OCI-M2 (cell line): ENCODE results near the gene GPHN.

ENCODE experiments used
- DNase-seq: peaks from one replicate; lab custom pipeline; 2025; ENCODE audit not compliant: unreplicated experiment; lab: John Stamatoyannopoulos, UW

Gene GPHN

DNA sequence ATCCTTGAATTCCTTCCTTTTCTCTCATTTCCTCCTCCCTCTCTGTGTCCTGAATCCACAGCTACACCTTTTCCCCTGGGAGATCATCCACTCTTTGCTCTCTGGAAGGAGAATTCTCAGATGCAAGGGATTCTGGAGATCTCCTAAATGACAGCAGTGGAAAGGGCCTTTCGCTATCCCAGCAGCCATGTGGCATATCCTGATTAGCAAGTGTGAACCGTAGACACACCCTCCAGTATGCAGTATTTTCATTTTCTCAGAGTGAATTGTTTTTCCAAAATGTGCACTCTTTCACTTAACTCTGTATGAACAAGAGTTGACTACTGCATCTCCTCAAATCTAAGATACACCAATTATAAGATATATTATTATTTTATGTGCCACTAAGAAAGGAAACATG is 687.3 kb downstream of the GPHN start:
- DNase-seq = no peak

DNA sequence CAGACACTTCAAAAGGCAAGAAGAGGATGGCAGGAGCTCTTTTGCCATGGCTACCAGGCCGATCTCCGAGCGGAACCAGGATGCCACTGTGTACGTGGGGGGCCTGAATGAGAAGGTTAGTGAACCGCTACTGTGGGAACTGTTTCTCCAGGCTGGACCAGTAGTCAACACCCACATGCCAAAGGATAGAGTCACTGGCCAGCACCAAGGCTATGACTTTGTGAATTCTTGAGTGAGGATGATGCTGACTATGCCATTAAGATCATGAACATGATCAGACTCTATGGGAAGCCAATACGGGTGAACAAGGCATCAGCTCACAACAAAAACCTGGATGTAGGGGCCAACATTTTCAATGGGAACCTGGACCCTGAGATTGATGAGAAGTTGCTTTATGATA is 691.1 kb downstream of the GPHN start:
- DNase-seq = no peak

DNA sequence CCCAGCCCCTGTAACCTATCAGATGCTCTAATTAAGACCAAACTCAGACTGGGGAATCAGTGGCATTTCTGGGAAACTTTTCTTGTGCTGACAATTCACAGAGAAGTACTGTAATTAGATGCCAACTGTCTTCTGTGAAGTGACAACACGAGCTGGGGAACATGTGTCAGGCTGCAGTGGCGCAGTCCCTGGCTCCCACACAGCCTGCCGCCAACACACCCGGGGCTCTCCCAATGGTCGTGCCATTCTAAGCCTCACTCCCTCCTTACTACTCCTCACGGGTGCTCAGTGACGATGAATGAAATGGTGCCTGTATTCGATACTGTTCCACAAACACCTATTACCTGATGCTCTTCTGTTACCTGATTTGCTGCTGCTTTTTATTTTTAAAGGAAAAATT is 699.9 kb downstream of the GPHN start:
- no peak for DNase-seq

- DNase-seq = no peak
Measured at GRCh38 chr14:67218126-67218525, 710.2 kb downstream of the GPHN start.

DNA sequence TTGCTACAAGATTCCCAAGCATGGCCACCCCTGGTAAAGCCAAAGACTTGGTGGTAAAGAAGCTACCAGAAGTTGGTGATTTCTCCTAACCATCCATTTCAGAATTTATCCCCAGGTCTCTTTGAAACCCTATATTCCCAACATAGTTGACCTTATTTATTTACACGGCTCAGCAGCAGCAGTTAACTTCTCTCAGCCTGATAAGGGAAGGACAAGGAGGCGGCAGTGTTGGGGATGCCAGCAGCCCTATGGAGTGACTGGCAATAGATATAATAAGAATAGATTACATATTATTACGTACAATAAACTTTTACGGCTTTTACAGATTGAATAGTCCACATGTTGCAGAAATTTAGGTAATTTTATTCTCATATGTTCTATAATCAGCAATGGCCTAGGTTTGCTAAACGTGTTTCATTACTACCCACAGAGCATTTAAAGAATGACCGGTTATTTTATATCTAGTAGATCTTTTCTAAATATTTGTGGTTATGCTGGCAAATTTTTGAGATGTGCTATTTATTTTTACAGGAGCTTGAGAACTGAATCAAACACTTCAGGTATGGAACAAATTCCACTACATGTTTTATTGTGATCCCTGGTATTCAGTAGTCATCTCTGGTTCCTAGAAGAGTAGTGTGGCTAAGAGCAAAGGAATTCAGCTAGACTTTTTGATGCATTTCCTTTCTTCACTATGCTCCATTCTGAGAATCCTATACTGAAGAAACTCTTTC is 713.5 kb downstream of the GPHN start:
- DNase-seq = no peak

- DNase-seq = no peak
Measured at GRCh38 chr14:67221982-67222328, 714.0 kb downstream of the GPHN start.

GRCh38 chr14:67225523-67225922 is 717.6 kb downstream of the GPHN start:
- DNase-seq = no peak

DNA sequence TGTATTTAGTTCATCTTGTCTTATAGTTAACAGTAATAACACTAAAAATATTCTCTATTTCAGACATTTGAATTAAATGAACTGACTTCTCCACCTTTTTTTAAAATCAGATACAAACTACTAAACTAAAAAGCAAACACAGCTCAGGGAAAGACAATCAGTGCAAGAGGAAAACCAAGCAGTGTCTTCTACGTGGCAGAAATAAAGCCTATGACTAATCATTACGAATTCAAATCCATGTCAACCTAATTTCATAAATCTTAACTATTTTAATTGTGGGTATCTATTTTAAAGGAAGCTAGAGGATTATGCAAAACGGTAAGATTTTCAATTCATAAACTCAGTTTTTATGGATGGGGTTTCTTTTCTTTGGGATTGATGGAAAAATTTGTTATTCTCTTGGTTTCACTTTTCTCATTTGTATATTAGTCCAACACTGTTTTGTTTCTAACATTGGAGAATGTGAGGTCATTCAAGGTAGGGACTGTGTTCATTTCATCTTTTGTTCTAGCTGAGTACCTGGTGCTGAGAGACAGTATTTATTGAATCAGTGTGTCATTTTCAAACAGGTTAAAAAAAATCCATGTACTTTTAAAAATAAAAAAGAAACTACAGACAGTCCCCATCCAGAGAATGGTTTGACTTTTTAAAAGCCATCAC is 720.5 kb downstream of the GPHN start:
- DNase-seq = no peak
